GM23248 (cell line): Measurements from ENCODE around the gene GOLPH3L.

ENCODE experiments used
- EZH2 ChIP-seq: fragments of 200-600 bp; sonication (generic); IDR thresholded peaks from 2 replicates; pipeline ENCODE4 v1.6.1; 2018; ENCODE audit warnings: antibody characterized with exemption, mild to moderate bottlenecking; ENCODE audit not compliant: insufficient read depth, poor library complexity, severe bottlenecking
- EZH2phosphoT487 ChIP-seq: fragments of 200-600 bp; sonication (generic); IDR thresholded peaks from 2 replicates; pipeline ENCODE4 v1.6.1; 2018; ENCODE audit warnings: antibody characterized with exemption, moderate library complexity, mild to moderate bottlenecking, low read depth; ENCODE audit not compliant: insufficient read depth

GRCh38 chr1:150708595-150708994 lies 11.6 kb upstream of the GOLPH3L start:
- TF ChIP-seq EZH2 (no peak), EZH2phosphoT487 (no peak)
